A549 (cell line): Measurements from ENCODE around the gene IGF1R.

Source experiments
- EP300 ChIP-seq, 2 experiments: fragments of >200 bp; sonication (Bioruptor Twin); formaldehyde crosslinking; IDR thresholded peaks; 2 replicates in 1 of 2; 3 replicates in 1 of 2; pipeline ENCODE4 v1.6.1; 2016 to 2017
- JUNB ChIP-seq: fragments of >200 bp; sonication (Bioruptor Twin); formaldehyde crosslinking; IDR thresholded peaks from 2 replicates; pipeline ENCODE4 v1.6.1; 2016
- NFE2L2 ChIP-seq: fragments of 150-350 bp; conservative IDR thresholded peaks from 2 replicates; pipeline ENCODE4 v1.6.1; 2014; ENCODE audit warnings: low read length
- PHF8 ChIP-seq: fragments of 200-600 bp; sonication (generic); IDR thresholded peaks from 2 replicates; pipeline ENCODE4 v1.6.1; 2016; ENCODE audit warnings: low read depth, mild to moderate bottlenecking, antibody characterized with exemption, moderate library complexity, borderline replicate concordance
- POLR2A ChIP-seq: IDR thresholded peaks from 2 replicates; pipeline ENCODE4 v1.6.1; 2012; ENCODE audit warnings: mild to moderate bottlenecking, low read length
- RFX5 ChIP-seq: fragments of 450-650 bp; IDR thresholded peaks from 2 replicates; pipeline ENCODE4 v1.7.1; 2014; ENCODE audit warnings: antibody characterized with exemption, mild to moderate bottlenecking, moderate library complexity
- ZFP36 ChIP-seq: fragments of 450-650 bp; IDR thresholded peaks from 2 replicates; pipeline ENCODE4 v1.6.1; 2014; ENCODE audit warnings: borderline replicate concordance; ENCODE audit not compliant: partially characterized antibody
- TF ChIP-seq, protein P1 (sequence below): fragments of >200 bp; sonication (Bioruptor Twin); formaldehyde crosslinking; IDR thresholded peaks from 3 replicates; pipeline ENCODE4 v1.5.1; 2016
- TF ChIP-seq, protein P2 (sequence below): fragments of 250-450 bp; sonication (Bioruptor Pico); IDR thresholded peaks from 2 replicates; pipeline ENCODE4 v1.5.0; 2021; ENCODE audit warnings: mild to moderate bottlenecking, moderate library complexity, borderline replicate concordance
- TF ChIP-seq, protein P3 (sequence below): IDR thresholded peaks from 2 replicates; pipeline ENCODE4 v1.6.1; 2012
- TF ChIP-seq, protein P4 (sequence below): IDR thresholded peaks from 2 replicates; pipeline ENCODE4 v1.6.1; 2012; ENCODE audit warnings: low read depth, borderline replicate concordance

DNA sequence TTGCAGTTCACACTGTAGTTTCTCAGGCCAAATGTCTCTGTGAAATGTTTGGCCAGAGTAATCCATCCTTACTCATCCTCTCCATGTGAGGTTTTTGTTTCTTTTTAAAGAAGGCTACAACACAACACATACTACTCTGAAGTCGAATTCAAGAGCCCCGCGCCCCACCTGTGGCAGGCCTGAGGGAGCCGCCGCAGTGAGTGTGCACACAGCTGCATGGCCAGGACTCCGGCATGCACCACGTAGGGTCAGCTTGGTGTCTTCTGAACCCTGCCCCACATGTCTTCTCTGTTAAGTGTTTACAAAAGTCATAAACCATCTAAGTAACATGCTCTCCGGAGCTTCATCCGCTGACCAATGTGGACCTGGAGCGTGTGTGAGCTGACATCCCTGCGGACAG lies 300.6 kb downstream of the IGF1R start:
- TF ChIP-seq, protein P1, sequence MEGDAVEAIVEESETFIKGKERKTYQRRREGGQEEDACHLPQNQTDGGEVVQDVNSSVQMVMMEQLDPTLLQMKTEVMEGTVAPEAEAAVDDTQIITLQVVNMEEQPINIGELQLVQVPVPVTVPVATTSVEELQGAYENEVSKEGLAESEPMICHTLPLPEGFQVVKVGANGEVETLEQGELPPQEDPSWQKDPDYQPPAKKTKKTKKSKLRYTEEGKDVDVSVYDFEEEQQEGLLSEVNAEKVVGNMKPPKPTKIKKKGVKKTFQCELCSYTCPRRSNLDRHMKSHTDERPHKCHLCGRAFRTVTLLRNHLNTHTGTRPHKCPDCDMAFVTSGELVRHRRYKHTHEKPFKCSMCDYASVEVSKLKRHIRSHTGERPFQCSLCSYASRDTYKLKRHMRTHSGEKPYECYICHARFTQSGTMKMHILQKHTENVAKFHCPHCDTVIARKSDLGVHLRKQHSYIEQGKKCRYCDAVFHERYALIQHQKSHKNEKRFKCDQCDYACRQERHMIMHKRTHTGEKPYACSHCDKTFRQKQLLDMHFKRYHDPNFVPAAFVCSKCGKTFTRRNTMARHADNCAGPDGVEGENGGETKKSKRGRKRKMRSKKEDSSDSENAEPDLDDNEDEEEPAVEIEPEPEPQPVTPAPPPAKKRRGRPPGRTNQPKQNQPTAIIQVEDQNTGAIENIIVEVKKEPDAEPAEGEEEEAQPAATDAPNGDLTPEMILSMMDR, result no peak
- no peak for TF ChIP-seq POLR2A
- no peak for TF ChIP-seq JUNB
- TF ChIP-seq RFX5, result no peak
- no peak for TF ChIP-seq ZFP36
- TF ChIP-seq, protein P2, sequence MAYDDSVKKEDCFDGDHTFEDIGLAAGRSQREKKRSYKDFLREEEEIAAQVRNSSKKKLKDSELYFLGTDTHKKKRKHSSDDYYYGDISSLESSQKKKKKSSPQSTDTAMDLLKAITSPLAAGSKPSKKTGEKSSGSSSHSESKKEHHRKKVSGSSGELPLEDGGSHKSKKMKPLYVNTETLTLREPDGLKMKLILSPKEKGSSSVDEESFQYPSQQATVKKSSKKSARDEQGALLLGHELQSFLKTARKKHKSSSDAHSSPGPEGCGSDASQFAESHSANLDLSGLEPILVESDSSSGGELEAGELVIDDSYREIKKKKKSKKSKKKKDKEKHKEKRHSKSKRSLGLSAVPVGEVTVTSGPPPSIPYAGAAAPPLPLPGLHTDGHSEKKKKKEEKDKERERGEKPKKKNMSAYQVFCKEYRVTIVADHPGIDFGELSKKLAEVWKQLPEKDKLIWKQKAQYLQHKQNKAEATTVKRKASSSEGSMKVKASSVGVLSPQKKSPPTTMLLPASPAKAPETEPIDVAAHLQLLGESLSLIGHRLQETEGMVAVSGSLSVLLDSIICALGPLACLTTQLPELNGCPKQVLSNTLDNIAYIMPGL (CRISPR knock-in tag), result no peak
- TF ChIP-seq EP300 (IDR thresholded peaks at IDR 0.05), result no peak
- TF ChIP-seq NFE2L2, result no peak
- TF ChIP-seq, protein P3, sequence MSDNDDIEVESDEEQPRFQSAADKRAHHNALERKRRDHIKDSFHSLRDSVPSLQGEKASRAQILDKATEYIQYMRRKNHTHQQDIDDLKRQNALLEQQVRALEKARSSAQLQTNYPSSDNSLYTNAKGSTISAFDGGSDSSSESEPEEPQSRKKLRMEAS, result no peak
- TF ChIP-seq, protein P4, sequence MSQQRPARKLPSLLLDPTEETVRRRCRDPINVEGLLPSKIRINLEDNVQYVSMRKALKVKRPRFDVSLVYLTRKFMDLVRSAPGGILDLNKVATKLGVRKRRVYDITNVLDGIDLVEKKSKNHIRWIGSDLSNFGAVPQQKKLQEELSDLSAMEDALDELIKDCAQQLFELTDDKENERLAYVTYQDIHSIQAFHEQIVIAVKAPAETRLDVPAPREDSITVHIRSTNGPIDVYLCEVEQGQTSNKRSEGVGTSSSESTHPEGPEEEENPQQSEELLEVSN, result no peak
- TF ChIP-seq PHF8, result no peak
